ENCODE results near the gene LZTFL1.
A peak's percentile ranks its signal among the peaks of the same experiment; 100 is the strongest.
"Not testable (repeated sequence)": the region's sequence is repeated elsewhere in the genome, so short reads cannot be mapped to it uniquely, and the experiment has no call there.

LZTFL1 gene

DNA sequence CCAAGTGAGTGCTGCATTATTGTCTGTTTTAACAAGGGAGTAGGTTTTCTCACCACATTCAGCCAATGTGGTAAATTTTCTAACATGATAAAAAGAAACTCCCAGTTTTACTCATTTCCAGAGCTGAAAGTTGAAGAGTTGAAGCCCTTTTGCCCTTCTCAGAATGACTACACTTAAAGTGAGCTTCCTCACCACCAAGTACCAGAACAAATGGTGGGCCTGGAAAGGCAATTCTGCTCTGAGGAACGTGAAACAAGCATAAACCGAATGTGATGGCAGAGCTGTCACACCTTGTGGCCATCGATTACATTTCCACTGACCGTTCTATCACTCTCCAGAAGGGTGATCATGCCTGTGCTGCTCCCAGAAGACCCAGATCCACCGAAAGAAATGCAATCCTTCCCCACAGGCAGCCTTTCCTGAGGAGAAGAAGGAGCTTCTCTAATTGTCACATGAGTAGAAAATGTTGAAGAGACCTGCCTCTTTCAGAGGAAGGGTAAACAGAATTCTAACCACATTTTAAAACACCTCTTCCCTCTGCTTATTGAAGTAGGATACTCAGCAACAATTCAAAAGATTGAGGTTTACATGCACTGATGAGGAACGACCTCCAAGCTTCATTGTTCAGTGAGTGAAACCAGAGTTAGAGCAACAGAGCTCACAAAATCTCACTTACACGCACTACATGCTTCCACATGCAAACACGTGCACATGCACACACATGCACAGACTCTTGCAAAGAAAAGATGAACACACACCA lies 23.0 kb upstream of the LZTFL1 start:
- no peak for DNase-seq

DNA sequence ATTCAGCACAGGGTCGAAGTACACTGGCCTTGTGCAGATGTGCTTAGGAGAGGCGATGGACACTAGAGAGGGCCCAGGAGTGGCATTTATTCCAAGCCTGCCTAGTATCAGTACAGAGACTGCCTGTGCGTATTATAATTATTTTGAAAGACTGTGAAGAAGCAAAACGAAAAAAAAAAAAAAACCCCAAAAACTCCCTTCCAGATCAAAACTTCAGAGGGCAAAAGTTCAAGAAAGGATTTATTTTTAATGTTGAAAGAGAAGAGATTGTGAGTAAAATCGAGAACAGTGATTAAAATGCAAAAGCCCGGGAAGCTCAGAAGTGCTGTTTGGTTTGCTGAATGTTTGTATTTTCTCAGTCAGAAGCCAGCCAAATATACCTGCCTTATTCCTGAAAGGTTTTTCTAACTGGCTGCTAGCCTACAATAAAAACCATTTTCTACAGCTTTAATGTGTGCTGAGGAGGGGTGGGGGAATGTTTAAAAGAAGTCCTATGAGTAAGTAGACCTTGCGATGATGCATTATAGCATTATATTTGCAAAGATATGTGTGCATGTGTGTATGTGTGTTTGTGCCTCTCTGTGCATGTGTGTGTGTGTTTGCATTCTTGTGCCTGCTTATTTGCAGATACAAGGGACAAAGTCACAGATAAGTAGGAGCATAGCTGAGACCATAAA lies 19.3 kb upstream of the LZTFL1 start:
- no peak for DNase-seq

DNA sequence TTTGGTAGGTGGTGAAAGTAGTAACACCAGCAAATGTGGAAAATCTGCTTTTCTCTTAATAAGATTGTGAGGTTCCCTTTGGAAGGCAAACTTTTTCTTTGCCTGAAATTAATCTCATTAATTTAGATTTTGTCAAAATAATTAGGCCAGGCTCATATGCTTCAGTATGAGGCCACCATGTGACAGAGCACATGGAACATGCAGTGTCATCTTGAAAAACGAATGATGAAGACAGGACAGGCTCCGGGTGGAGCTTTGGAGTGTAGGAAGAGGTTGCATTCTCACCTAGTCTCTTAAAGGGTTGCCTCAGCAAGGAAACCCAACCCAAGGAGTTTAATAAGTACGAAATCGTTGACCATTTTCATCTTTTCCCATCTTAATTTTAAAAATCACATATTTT lies 18.6 kb upstream of the LZTFL1 start:
- DNase-seq = no peak

DNA sequence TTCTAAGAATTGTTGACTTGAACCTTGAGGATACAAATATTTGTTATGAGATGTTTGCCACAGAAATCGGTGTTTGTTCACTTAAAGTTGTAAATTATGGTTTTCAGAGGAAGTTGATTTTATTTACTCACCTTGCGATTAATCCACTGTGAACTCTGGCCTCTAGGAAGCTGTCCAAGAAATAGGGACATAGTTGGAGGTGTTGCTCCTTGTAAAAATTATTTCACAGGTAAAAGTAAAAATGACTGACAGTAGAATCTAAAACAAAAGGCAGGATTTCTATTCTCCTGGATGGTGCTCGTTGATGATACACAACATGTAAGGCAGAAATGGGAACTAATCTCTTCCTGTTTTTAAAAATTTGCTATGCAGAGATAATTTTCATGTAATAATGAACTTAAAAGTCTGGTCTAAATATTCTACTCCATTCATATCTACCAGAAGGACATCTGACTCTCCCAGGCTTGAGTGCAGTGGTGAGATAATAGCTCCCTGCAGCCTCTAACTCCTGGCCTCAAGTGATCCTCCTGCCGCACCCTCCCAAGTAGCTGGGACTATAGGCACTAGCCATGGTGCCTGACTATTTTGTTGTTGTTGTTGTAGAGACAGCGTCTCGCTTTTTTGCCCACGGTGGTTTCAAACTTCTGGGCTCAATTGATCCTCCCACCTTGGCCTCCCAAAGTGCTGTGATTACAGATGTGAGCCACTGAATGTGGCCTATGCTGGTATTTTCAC lies 17.1 kb upstream of the LZTFL1 start:
- DNase-seq = no peak

DNA sequence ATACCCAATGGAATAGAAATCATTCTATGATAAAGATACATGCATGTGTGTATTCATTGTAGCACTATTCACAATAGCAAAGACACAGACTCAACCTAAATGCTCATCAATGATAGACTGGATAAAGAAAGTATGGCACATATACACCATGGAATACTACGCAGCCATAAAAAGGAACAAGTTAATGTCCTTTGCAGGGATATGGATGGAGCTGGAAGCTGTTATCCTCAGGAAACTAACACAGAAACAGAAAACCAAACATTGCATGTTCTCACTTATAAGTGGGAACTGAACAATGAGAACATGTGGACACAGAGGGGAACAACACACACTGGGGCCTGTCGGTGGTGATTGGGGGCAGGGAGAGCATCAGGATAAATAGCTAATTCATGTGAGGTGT lies 15.1 kb upstream of the LZTFL1 start:
- DNase-seq = not testable (repeated sequence)

DNA sequence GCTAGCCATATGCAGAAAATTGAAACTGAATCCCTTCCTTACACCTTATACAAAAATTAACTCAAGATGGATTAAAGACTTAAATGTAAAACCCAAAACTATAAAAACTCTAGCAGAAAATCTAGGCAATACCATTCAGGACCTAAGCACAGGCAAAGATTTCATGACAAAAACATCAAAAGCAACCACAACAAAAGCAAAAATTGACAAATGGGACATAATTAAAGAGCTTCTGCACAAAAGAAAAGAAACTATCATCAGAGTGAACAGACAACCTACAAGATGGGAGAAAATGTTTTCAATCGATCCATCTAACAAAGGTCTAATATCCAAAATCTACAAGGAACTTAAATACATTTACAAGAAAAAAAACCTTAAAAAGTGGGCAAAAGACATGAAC lies 14.4 kb upstream of the LZTFL1 start:
- DNase-seq = not testable (repeated sequence)

DNA sequence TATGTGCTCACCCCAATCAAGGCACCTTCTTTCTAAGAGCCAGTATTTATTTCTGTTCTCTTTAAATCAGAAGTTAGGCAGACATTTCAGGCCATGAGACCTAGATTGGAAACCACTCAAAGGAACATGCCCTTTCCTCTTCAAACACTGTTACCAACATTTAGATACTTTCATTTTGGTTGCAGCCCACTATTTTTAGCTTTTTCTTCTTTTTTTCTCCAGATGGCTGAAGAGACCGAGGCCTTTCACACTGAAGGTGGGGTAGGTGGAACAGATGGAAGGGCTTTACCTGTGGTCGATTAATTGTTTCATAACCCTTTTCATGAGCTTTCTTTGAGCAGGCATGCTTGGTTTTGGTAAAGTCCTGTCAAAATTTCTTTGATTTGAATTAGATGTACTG lies 10.9 kb upstream of the LZTFL1 start:
- DNase-seq = no peak

DNA sequence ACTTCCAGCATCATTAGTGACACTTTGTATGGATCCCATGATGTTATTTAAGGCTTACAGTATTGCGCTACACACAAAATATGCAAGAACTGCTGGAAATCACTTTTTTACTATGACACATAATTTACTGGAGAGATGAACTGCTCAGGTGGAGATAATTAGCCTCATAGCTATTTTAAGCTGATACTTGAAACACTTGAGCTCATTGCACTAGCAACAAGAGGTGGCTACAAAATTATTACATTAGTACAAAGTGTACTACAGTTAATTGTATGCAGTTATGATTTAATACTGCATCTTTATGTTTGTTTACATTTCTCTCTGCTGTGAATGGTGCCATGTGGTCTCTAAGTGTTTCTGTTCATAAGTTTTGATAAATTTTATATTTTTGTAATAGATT lies 6.5 kb upstream of the LZTFL1 start:
- DNase-seq = no peak

DNA sequence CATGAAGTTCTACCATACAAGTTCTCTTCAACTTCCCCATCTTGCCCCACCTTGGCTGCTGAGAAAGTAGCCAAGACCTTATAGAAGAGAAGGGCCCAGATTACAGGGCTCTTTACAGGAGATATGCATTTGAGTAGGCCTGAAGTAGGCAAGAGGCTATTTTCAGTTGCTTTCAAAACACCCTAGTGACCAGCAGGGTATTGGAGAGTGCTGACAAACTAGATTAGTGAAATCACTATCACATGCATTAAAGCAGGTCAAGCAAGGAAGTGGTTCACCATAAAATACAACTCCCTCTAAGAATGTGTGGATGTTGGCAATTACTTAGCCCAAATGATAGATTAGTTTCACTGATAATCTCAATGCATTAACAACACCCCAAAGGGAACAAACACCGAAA lies 2.7 kb upstream of the LZTFL1 start:
- no peak for DNase-seq

DNA sequence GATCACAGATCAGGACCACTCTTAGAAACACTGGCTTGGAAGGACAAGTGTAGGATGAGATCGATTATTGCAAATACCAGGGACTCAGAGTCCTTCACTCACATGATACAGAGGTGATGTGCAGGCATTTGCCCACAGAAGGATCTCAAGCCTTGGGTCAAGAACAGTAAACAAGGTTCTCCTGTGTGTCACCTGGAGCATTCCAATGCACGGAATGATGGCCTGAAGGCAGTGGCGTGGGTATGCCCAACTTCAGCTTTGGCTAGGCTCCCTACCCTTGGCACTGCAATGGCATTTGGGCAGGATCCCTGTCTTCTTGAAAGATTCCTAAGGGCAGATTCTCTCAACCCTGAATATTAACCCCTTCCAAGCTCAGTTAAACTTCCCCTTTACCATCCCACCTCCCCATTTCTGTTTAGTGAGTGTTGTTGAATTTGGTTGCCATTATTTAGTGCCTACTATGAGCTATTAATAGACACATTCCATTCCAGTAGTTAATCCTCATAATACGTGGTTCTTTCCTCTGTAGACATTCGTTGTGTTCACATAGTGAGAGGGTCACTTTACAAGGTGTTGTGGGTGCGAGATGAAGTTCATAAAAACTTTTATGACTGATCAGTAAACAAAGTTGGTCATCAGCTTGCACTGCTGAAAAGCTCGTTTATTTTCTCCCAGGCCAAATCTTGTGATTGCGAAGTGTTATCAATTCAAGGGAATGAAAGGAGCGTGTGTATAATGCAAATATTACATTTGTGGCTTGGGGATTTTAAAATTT lies 1.1 kb upstream of the LZTFL1 start:
- no peak for DNase-seq

DNA sequence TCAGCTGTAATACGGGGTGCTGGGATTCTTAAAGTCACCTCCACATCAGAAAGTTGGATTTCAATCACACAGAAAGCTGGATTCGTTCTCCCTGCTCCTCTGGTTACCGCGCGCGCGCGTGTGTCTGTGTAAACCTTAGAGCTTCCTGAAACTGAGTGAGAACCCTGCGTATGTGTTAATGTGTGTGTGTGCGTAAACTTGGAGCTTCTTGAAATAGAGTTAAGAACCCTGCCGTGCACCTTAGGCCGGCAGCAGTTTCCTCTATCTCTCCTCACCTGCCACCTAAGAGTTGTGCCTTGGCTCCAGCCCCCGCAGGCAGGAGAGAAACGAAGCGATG lies 531 bp downstream of the LZTFL1 start:
- DNase-seq = no peak

DNA sequence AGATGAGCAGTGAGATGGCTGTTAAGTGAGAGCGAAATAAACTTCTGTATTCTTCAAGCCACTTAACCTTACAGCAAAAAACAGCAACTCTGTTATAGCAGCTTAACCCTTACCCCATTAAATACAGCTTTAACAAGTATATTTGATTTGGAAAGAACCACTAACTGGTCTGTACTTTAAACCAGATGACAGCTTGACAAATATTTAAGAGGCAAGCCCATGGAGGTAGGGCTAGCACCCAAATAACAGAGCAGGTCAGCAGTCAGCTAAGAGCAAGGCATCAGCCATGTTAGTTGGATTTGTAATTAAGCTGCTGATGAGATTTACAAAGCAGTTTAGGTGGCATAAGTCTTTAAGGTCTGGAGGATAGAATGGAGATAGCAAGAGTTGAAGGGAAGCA lies 3.5 kb downstream of the LZTFL1 start:
- no peak for DNase-seq

DNA sequence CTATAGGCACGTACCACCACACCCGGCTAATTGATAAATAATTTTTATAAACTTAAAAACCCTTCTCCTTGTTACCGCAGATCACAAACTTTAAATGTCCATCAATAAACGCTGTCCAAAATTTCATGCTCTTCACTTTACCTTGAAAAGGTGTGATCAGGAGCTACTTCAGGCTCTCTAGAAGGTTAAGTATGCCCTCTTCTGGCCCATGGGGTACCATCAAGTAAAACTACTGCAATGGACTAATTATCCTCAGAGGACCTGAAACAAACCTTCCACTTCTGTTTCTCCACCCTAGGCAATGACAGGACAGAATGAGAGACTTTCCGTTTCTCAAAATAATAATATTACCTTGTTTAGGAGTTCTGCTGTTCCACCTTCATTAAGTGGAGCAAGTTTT lies 9.2 kb downstream of the LZTFL1 start:
- no peak for DNase-seq

DNA sequence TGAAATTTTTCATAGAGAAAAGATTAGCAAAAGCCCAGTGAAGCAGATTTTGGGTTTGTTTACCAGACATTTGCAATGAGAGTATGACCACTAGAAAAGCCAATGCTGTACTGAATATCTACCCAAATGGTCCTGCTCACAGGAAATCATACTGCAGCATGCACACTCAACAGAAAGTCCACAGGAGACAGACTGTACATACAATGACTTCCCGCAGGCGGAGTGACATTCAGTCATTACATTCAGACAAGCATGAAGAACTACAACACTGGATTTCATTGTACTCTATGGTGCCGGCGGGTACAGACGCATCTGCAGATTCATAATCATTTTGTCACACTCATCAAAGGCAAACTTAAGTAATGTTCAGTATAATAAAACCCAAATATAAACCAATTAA lies 11.8 kb downstream of the LZTFL1 start:
- DNase-seq = no peak

DNA sequence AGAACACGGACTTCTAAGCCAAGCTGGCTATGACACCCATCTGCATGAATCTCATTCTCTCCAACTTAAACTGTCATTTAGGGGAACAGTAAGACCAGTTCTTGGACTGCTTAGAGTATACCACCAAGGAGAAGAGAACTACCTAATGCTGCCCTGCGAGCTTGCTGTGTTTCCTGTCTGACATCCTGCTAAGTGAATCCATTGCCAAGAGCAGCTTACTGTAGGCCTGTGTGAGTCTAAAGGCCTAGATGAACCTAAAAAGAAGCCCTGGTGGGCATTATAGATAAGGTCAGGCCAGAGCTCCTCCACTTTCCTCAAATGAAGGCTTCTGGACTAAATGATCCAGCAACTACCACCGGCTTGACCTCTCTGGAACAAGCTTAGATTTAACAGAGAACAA lies 15.0 kb downstream of the LZTFL1 start:
- no peak for DNase-seq

DNA sequence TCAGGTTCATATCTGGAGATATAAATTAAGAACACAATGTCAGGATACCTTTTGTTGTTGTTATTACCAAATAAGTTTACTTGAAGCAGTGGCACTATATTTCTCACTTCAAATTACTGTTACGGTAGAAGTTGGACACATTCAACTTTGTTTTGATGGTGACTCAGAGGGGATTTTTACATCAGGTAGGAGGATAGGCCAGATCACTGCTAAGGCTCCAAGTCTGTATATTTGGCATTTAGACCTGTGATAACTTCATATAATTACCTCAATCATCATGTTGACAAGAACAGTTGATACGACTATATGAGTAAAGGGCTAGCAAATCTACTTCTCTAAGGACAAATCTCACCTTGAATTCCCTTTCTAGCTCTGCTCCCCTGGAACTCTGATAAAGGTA lies 15.6 kb downstream of the LZTFL1 start:
- no peak for DNase-seq

DNA sequence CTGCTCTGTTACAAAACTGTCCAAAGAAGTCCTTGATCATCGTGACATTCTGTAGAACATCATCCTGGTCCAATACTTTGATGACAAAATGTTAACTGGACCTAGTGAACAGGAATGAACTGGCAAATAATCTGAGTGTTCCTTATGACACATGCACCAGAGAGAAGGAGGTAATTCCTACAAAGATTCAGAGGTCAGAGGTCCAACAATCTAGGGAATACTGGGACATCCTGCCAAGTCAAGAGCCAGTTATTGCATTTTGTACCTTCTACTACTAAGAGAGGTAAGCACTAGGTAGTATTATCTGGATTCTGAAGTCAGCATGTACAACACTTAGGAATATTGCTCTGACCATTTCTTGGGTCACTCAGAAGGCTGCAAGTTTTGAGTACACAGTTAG lies 20.8 kb downstream of the LZTFL1 start:
- DNase-seq = no peak

DNA sequence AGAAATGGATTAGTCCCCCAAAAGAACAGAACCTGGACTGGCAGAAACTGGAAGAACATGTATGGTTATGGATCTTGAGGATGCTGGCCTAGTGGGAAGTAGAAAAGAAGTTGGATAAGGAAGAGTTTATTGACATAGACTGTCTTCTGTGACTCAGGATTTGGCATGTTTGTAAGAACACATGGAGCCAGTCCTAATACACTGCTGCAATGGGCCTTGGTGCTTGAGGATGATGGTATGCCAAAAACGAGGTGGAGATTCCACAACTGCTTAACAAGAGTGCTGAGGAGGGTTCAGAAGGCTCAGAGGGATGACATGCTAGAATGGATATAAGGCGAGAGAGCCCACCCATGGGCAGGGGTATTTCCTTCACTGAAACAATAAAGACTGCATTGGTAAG lies 22.4 kb downstream of the LZTFL1 start:
- DNase-seq = peak; percentile 17

DNA sequence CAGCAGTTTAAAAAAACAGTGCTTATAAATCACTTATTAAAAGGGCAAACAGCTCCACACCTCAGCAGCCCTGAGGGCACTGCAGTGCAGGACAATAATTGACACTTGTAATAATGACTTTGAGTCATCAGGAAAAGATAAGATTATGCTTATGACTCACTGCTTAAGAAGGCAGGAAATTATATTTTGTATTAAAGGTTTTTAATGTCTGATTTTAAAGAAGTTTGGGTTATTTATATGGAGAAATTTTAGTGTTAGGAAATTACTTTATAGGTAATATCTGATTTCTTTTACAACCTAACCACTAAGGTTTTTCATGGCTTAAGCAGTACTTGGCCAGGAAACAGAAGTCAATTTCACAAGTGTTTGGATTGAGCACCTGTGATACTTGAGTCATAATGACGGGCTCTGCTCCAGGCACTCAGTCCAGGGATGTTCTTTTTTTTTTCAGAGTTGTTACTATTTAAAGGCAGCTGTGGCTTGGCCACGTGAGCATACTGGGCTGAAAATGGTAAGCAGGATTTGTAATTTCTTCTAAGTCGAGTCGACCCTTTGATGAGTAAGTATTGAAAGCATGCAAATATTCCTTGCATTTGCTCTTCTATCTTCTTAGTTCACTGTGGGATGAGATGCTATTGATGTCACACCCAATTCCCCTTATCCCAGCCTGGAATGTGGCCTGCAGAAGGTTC lies 23.9 kb downstream of the LZTFL1 start:
- peak; percentile 81 for DNase-seq

DNA sequence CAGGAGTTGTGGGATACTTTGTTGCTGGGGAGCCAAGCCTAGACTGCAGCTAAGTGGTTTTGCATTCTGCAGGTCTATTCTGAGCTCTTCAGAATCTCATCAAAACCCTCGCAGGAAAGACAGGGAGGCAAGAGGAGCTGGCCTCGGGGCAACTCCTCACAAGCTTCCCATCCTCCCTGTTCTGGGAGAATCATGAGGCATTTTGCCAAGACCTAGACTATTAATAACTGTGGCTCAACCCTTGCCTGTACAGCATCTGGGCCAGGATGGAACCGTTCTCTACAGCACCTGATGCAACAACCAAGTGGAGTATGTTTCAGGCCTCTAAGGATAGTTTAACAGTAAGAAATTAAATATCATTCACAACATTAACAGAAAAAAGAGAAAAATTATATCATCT lies 25.4 kb downstream of the LZTFL1 start:
- no peak for DNase-seq

DNA sequence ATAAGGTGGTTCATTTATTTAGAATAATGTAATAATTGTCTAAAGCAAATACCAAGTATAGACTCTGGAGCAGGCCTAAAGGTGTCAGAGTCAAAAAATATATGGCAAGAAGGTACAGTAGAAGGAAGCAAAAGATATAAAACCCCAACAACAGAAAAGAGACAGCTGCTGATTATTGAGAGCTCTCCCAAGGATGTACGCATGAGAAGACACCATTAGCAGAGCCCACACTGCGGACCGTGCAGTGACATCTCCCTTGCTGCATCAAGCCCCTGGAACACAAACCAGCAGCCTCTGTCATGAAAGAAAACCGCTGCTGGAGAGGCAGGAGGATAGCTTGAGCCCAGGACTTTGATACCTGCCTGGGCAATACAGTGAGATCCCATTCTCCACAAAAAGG lies 27.6 kb downstream of the LZTFL1 start:
- DNase-seq = no peak

DNA sequence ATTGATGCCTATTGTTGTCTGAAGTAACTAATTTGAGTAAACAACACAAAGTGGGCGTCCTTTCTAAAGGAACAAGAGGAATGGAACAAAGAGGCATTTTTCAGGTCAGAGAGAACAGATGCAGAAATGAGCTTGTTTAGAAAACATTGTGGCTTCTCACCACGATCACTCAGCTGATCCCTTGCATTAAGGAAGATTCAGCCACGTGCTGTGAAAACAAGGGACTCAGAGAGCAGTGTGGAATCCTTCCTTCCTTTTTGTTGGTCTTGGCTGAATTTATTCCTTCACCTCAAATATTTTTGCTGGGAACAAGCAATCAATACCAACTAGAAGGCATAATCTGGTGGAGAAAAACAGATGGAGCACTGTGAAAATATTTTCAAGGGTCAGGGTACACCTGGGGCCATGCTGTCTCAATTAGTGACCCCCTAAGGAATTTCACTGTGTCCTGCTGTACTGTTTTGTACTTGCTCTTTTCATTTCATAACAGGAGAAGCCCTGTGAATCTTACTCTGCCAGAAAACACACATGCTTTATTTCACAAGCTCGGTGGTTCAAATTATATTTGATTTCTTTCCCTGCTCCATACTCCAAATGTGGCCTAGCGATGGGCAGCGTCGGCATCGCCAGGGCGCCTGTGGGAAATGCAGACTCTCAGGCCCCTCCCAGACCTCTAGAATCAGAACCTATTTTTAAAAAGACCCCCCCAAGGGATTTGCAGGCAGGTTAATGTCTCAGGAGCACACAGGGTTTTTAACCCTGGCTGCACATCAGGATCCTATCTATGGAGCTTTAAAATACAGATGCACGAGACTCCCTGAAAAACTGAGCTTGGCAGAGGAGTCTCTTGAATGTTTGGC lies 34.0 kb downstream of the LZTFL1 start:
- no peak for DNase-seq

Measured in fibroblast of skin of scalp (primary cell).